ENCODE results near the gene CDC42BPB.
"Not testable (repeated sequence)": the region's sequence is repeated elsewhere in the genome, so short reads cannot be mapped to it uniquely, and the experiment has no call there.

Gene CDC42BPB

DNA sequence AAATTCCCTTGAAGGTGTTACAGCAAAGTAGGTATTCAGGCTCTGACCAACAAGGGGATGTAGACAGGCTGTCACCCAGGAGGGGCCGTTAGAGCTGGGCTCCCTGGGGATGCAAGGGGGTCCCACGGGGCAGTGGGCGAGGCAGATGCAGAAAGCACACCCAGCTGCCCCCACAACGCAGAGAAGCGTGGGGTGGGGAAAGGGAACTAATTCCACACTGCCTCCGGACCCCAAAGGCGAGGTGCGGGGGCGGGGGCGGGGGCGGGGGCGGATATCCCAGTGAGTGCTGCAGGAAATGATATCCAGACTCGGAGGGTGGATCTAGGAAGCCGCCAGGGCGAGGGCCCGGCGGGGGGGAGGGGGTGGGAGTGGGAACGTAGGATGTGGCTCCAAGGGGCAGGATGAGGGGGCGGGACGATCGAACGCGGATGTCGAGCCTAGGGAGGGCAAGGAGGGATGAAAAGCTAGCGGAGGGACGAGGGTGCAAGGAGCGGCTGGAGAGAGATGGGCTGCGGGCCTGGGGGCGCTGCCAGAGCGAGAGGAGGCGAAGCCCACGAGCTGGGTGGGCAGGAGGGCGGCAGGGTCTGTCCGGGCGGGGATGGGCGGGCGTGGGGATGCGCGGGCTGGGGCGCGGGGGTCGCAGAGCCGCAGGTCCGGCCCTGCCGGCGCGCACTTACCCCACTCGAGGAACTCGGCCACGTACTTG lies 874 bp downstream of the CDC42BPB start:
- DNase-seq, result peak in 8 of 56 donors; percentile 13 to 55 (median 26)

DNA sequence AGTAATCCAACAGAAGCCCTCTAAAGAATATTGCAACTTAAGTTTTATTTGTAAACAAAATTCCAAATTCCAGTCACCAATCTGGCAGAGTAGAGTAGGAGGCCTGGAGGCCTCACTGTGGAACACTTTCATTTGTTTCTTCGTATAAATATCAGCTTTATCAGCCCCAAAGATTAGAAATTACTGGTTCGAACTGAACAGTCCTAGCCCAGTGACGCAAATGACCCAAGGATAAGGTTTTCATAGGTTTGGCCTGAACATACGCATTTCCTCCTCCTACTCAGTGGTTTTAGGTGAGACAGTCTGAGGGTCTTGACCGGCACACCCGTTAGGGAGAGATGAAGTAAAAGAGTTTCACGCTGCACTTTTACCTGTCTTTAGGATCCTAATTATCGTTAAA lies 1.7 kb downstream of the CDC42BPB start:
- no peak for DNase-seq

DNA sequence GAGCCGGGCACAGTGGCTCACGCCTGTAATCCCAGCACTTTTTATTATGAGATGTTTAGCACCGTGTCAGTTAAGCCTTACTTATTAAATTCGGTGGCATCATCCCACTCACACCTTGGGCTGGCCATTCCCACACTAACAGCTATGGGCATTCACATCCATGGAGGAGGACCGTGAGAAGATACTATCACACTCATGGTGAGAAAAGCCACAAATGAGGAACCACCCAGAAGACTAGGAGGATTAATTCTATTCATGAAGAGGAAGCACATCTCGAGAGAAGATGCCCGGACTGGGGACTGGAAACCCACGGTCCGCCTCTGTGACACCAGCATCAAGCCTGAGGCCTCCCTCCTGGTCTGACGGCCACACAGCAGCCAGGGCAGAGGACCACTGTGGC lies 4.9 kb downstream of the CDC42BPB start:
- DNase-seq, result no peak

DNA sequence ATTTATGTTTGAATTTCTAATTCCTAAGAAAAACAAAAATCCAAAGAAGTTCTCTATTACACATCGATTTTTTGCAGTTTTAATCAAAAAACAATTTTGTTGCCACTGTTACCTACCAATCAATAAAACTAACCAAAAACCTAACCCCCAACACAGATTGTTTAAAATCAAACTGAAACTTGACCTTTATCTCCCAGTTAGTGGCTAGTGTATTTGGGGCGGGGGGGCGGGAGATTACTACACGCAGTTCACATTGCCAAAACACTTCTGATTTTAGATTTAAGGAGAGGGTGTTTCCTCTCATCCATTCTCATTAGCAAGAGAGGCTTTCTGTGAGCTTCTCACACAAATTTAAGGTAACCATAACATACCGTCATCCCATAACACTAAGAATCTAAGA lies 6.4 kb downstream of the CDC42BPB start:
- no peak for DNase-seq

DNA sequence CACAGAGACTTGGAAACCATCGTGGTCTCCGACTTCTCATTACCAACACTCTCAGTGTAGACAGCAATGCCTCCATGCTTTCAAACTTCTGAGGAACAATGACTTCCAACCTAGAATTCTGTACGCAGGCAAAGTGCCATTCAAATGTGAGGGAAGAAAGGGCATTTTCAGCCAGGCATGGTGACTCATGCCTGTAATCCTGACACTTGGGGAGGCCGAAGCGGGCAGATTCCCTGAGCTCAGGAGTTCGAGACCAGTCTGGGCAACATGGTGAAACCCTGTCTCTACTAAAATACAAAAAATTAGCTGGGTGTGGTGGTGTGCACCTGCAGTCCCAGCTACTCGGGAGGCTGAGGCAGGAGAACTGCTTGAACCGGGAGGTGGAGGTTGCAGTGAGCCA lies 9.9 kb downstream of the CDC42BPB start:
- DNase-seq, result not testable (repeated sequence)

DNA sequence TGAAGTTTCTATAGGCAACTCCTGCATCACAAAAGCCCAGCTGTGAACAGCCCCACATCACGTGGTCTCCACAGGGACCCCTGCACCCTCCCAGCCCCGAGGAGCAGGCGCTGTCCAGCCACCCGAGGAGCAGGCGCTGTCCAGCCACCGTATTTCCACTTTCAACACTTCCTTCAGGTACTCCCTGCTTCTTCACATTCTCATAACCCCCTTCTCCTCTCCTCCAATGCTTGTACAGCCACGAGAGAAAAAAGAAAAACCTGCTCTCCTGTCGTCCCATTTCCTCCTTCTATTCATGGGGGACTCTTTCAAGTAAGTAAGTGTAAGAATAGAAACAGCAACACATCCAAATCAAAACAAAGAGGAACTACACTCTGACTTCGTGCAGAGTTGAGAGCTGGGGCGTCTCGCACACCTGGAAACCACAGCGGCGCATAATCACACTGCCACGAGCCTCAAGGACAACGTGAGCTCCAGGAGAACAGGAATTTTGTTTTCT lies 11.9 kb downstream of the CDC42BPB start:
- peak in 1 of 56 donors; percentile 23 for DNase-seq

DNA sequence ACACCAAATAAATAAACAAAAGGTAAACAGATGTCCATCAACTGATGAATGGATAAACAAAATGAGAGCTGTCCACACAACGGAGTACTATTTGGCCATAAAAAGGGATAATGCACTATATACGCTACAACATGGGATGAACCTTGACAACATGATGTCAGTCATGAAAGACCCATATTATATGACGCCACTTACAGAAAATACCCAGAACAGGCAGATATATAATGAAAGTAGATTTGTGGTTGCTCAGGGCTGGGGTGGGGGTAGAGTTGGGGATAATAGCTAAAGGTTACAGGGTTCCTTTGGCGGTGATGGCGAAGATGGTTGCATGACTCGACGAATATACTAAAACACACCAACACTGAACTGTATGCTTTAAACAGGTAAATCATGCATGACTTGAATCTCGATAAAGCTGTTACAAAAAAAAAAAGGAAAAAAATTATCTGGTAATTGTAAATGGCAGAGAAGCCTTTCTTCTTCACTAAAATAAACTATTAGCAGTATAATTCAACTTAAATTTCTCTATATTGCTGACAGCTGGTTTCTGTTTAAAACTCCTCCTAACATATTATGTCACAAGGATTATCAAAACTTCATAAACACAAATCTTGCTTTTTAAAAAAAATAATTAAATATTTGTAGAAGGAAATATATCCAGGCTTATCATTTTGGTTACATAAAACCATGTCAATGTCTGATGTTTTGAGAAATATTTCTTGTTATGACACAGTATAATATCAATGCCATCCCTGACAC lies 13.9 kb downstream of the CDC42BPB start:
- no peak for DNase-seq

DNA sequence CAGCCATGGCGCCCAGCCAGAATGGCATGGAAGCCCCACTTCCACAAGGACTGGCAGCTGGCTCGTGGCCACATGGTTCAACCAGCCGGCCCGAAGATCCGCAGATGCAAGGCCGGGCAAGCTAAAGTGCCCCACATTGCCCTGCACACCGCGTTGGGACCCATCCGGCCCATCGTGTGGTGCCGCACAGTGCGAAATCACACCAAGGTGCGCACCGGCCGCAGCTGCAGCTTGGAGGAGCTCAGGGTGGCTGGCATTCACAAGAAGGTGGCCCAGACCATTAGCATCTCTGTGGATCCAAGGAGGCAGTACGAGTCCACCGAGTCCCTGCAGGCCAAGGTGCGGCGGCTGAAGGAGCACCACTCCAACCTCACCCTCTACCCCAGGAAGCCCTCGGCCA lies 15.9 kb downstream of the CDC42BPB start:
- no peak for DNase-seq

DNA sequence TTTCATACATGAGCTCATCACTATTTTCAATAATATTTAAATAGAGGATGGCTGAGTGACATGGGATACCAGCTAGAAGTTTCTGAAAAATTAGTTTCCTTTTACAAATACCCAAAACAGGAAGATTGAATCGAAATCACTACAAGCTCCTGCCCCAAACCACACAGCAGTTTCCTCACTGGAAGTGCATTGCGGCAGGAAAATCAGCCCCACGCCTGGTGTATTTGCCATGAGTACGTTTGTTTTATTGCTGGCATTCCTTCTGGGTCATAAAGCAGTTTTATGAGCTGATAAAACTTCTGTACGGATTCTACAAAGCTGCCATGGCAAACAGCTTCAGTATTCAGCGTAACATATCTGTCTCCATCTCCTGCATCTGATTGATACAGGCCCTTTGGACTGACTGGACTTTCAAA lies 23.7 kb downstream of the CDC42BPB start:
- DNase-seq, result no peak

DNA sequence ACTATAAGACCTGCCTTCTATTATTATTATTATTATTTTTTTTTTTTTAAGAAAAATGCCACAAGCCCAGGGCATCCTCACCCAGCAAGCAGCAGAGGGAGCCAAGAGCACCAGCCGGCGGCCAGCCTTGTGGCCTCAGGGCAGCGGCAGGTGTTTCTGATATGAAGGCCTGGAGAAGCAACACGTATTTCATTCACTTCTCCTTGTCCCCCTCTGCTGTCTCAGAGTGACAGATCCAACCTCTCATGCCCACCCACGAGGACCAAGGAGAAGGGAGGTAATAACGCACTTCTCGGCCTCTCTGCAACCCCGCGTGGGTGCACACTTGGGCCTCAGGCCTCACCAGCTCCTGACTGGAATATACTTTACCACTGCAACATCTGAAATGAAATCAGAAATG lies 25.4 kb downstream of the CDC42BPB start:
- DNase-seq, result no peak

DNA sequence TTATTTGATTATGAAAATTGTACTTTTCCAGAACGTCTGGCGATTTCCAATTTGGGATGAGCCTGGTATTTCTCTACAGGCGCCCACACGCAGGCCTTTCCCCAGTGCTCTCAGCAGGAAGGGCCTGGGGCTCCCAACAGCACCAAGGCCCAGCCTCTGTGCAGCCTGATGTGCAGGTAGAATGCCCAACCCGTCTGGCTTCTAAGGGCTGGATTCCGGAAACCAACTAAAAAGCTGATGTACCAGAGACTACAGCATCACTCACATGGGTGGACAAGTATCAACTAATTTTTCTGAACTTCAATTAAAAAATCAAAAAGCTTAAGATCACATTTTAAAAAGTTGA lies 25.8 kb downstream of the CDC42BPB start:
- no peak for DNase-seq

DNA sequence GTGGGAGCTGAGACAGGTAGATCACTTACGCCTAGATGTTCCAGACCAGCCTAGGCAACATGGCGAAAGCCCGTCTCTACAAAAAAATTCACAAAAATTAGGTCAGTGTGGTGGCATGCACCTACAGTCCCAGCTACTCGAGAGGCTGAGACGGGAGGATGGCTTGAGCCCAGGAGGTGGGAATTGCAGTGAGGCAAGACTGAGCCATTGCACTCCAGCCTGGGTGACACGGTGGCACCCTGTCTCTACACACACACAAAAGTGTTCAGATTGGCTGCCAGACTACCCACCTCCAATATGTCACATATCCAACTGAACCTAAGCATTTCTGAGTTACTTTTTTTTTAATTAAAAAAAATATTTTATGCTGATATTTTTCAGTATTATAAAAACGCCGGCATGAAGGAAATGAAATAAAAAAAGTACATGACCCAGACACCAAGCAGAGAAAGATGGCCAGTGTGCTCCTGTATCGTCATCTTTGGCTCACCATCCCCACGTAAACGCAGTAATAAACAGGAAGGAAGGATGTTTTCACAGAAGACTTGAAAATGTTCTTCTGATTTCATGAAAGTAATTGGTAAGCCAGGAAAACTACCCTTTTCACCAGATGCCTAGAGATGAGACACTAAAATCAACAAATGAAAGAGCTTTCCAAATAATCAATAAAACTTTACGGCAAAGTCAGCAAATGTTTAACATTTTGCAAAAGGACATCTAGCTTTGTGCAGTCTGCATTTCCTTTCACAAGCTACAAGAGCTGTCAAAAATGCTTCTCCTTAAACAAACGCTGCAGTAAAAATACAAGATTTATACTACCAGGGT lies 26.4 kb downstream of the CDC42BPB start:
- DNase-seq, result no peak

DNA sequence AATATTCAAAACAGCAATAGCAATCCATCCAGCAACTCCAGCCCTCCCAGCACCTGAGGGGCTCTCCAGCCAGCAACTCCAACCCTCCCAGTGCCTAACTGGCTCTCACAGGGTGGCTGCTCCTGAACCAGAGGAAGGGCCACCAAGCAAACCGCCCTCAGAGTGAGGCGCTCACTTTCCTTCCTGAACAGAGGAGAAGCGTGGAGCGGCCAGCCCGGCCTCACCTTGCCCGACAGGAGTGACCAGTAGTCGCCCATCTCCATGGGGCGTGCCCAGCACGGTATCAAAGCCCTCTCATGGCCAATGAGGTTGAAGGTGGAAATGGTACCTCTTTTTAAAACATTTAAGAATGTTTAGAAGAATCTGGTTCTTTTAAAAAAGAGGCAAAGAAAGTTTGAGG lies 27.4 kb downstream of the CDC42BPB start:
- no peak for DNase-seq

DNA sequence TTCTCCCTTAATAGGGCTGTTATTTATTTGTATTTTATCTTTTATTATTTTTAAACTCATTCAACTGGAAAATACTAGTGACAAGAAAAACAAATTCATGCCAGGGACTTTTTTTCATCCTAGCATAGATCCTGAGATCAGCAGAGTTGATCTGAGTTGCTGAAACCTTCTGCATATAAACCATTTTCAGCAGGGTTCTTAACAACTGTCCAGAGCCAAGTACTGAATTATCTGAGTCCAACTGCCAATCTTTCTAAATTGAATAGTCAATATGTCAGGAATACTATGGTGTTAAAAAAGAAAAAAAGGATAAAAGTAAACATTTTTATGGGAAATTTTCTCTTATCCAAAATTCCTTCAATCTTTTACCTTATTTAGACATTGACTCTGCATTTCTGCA lies 28.6 kb downstream of the CDC42BPB start:
- DNase-seq, result no peak

DNA sequence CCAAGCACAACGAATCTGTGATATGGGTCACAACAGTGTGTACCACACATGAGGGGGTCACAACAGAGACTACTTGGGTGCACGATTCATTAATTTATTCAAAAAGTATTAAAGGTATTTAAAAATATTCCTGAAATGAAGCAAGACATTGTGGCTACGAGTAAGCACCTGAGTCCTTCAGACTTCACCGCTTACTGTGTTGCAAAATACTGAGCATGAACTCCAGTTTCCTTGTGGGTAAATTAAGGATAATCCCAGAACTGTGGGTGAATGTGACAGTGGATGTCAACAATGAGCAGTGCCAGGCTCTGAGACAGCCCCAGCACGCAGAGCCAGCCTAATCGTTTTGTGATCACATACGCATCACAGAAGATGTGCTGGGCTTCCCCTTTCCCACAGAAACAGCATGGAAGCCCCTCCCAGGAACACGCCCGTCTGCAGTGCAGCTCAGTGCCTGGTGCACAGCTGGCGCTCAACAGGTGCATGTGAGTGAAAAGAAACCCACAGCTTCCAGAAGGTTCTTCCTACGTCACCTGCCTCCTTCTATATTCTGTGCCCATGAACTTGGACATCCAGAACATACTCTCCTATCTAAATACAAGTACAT lies 29.1 kb downstream of the CDC42BPB start:
- DNase-seq, result peak in 3 of 56 donors; percentile 30 to 40 (median 37)

DNA sequence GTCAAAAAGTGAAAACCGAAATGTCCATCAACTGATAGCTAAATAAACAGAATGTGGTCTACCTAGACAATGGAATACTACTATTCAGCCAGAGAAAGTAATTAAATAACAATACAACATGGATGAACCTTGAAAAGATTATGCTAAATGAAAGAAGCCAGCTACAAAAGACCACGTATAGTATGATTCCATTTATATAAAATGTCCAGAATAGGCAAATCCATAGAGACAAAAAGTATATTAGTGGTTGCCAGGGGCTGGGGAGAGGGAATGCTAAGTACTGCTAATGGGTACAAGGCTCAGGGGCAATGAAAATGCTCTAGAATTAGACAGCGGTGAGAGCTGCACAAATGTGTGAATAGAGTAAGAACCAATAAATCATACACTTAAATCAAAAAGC lies 29.9 kb downstream of the CDC42BPB start:
- no peak for DNase-seq

DNA sequence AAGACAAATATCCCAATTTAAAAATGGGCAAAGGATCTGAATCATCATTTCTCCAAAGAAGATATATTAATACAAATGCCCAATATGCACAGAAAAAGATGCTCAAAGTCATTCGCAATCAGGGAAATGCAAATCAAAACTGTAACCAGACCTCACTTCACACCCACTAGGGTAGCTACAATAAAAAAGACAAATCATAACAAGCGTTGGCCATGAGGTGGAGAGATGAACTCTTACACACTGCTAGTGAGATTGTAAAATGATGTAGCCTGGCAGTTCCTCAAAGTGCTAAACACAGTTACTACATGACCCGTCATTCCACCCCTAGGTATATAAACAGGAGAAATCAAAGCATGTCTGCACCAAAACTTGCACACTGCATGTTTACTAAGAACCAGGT lies 30.4 kb downstream of the CDC42BPB start:
- DNase-seq, result no peak

DNA sequence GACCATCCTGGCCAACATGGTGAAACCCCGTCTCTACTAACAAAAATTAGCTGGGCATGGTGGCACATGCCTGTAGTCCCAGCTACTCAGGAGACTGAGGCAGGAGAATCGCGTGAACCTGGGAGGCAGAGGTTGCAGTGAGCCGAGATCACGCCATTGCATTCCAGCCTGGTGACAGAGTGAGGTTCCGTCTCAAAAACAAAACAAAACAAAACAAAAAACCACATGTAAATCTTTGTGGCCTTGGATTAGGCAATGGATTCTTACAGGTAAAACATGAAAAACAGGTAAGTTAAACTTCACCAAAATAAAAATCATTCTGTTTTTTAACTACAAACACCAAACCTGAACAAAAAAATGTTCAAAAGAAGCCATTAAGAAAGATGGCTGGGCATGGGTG lies 31.2 kb downstream of the CDC42BPB start:
- not testable (repeated sequence) for DNase-seq

DNA sequence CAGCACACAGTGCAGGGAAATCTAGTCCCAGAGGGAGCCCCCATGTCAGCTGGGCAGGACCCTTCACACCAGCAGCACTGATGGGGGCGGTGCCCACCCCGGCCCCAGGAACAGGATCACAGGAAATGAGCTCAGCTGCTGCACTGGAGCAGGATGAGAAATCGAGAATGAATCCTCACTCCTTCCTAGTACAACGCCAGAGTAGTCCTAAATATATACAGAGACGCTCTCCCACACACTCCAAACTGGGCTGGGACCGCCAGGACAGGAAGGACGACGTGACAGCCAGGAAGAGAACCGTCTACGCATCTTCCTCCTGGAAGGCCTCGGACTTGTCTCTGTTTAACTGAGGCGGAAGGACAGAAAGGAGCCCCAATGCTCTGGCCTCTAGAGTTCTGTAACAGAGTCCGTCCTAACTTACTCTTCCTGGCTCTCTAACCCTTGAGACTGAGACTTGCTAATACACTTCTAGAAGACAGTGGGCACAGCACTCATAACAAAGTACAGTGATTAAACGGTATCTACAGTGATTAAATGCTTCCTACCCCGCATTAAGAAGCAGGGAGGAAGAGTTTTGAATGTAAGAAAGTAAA lies 33.4 kb downstream of the CDC42BPB start:
- no peak for DNase-seq

DNA sequence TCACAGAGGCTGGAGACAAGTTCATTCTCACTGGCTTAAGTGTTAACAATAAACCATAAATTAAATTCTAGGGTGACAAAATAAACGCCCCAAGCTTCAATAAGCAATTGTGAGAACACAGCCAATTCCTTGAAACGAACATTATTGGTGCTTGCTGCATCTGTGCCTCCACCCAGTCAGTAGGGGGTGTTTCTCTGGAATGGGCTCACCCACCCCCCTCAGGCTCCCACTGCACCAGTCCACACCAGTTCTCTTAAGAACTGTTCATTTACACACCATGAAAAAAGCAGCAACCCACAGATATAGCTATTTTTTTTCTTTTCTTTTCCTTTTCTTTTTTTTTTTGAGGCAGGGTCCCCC lies 34.7 kb downstream of the CDC42BPB start:
- peak in 3 of 56 donors; percentile 36 to 61 (median 57) for DNase-seq

DNA sequence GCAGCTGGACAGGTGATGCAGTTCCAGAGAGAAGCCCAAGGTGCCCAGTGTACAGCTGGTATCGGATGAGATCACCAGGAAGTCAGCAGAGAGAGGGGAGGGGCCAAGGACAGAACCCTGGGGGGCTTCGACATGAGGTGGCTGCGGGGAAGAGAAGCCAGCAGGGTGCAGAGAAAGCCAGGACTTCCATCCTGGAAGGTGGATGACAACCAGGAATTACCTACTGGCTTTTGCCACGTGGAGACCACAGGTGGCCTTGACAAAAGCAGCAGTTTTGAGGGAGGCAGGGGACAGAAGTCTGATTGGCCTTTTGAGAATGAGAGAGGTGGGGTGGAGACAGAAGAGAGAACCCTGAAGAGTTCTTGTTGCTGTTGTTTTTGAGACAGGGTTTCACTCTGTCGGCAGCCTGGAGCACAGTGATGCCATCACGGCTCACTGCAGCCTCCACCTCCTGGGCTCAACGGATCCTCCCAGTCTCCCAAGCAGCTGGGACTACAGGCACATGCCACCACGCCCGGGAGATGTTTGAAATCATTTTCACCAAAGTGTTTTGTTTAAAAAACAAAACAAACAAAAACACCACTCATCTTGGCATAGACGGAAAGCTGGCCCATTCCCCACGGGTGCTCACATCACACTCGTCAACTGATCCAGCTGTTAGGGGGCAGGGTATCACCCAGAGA lies 35.2 kb downstream of the CDC42BPB start:
- peak in 19 of 56 donors; percentile 15 to 74 (median 41) for DNase-seq
